Measurements from ENCODE around the gene CYBA.

The CYBA gene

DNA sequence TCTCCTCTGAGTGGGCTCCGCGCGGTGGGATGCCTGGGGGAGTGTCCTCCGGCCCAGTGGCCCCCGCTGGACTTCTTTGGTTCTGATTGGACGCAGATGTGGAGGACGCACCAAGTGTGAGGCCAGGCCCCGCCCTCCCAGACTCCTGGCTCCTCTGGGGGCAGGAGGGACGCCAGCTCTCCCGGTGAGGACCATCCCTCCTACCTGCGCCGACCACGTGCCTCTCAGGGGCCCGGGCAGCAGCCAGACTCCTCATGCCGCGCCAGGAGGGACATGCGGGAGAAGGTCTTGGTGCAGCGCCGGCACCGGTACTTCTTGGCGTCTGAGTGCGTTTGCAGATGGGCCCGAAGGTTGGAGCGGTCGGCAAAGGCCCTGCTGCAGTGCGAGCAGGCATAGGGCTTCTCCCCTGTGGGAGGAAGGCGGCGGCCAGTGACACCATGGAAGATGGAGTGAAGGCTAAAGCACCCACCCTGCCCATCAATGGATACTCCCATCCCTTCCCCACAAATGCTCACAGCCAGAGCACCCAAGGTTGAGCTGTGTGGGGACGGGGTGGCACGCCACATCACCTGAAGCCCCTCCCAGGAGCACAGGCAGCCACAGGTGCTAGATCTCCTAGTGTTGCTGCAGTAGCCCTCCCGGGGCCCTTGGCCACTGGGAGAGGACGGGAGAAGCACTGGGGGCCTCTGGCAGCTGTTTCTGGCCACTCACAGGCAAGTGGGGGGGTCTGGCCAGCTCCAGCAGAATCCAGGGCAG, 27.5 kb upstream of the CYBA start:
- no peak for FAIRE-seq
- no peak for DNase-seq (ENCODE audit: insufficient read length, low spot score)
- TF ChIP-seq, protein P1, sequence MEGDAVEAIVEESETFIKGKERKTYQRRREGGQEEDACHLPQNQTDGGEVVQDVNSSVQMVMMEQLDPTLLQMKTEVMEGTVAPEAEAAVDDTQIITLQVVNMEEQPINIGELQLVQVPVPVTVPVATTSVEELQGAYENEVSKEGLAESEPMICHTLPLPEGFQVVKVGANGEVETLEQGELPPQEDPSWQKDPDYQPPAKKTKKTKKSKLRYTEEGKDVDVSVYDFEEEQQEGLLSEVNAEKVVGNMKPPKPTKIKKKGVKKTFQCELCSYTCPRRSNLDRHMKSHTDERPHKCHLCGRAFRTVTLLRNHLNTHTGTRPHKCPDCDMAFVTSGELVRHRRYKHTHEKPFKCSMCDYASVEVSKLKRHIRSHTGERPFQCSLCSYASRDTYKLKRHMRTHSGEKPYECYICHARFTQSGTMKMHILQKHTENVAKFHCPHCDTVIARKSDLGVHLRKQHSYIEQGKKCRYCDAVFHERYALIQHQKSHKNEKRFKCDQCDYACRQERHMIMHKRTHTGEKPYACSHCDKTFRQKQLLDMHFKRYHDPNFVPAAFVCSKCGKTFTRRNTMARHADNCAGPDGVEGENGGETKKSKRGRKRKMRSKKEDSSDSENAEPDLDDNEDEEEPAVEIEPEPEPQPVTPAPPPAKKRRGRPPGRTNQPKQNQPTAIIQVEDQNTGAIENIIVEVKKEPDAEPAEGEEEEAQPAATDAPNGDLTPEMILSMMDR (IDR thresholded peaks at IDR 0.05; ENCODE audit: insufficient read depth, missing control alignments) = no peak

DNA sequence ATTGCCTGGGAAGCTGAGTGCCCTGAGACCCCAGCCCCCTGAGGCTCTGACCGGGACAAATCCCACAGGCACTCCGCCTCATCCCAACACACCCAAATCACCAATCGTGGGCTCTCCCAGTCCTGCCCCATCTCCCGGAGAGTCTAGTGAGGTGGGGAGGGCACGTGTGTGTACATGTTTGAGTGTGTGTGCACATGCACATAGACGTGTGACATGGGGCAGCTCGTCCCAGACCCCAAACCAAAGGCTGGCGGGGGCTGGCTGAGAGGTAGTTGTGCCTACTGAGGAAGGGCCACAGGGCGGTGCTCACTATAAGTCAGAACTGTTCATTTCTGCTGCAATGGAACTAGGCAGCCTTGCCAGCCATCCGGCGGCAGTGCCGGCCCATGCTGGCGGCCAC, 26.9 kb upstream of the CYBA start:
- DNase-seq (ENCODE audit: insufficient read length, low spot score) (no peak), FAIRE-seq (no peak)
- TF ChIP-seq, protein P1 (IDR thresholded peaks at IDR 0.05; ENCODE audit: insufficient read depth, missing control alignments) = no peak

DNA sequence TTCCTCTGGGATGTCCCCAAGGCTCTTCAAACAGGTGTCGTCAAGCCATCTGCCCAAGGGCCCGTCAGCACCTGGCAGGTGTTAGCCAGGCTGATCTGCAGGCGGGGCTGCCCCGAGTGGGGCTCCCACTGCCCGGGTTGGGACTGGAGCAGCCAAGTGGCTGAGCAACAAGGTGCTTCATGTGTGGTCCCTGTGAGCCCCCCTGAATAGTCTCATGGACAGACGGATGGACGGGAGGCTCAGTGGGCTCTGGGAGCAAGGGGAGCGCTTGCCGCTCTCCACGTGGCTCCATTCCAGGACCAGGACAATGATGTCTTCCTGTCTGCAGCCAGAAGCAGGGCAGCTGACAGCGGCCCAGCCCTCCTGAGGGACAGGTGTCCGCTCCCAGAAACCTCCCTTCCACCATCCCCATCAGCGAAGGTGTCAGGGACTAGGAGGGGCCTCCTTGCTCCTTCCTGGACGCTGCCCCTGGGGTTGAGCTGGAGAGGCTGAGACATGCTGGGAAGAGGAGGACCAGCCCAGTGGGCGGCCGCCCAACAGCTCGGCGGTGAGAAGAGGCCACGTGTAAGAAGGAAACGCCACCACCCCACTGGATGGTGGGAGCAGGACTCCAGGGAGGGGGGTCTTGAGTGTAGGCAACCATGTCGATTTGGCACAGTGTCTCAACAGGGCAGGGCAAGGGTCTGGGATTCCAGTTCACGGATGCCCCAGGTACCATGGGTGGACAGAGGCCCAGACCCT, 25.8 kb upstream of the CYBA start:
- TF ChIP-seq, protein P1 (IDR thresholded peaks at IDR 0.05; ENCODE audit: insufficient read depth, missing control alignments) = no peak
- FAIRE-seq = no peak
- no peak for DNase-seq (ENCODE audit: insufficient read length, low spot score)

DNA sequence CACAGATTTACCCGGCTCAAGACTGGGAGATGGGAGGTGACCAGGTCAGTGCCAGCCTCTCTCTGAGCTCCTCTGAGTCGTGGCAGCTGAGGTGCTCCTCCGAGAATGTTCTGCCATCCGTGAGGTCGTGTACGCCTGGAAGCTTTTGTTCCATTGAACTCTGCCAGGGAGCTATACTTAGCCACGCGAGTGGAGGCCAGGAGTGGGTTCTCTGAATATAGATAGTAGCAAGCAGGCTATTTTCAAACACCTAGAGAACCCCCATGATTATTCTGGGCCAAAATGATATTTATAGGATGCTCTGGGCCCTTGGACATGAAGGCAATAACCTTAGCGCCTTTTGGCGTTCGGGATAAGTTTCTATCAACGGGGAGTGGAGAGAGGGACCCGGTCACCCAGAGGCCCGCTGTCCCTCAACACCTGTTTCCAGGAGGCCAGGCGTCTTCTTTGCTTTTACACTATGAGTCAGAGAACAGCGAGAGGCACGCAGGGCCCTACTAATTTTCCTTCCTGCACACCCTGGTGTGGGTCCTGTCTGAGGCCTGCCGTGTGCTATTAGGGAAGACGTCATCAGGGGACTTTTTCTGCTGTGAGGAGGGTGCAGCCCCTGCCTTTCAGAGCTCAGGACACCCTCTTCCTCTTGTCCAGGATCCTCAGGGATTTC, 23.0 kb upstream of the CYBA start:
- TF ChIP-seq, protein P1 (IDR thresholded peaks at IDR 0.05; ENCODE audit: insufficient read depth, missing control alignments) = no peak
- FAIRE-seq = no peak
- no peak for DNase-seq (ENCODE audit: insufficient read length, low spot score)

DNA sequence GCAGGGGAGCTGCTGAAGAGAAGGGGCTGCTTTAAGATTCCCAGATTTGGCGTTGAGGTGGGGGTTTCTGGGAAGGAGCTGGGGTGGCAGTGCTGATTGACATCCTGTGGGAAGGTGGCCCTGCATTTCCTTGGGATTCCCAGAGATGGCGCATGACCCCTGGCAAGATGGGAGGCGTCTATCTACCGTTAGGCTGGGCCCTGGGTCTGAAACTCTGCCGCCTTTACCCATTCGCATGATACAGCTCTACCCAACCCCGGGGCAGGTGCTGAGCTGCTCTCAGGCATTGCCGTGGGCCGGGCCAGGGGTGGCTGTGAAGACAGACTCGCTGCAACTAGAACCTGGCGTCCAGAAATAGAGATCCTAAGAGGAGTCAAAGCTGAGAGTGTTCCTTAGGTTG, 21.9 kb upstream of the CYBA start:
- TF ChIP-seq, protein P1 (IDR thresholded peaks at IDR 0.05; ENCODE audit: insufficient read depth, missing control alignments) = peak; percentile 29
- FAIRE-seq (no peak), DNase-seq (ENCODE audit: insufficient read length, low spot score) (no peak)

DNA sequence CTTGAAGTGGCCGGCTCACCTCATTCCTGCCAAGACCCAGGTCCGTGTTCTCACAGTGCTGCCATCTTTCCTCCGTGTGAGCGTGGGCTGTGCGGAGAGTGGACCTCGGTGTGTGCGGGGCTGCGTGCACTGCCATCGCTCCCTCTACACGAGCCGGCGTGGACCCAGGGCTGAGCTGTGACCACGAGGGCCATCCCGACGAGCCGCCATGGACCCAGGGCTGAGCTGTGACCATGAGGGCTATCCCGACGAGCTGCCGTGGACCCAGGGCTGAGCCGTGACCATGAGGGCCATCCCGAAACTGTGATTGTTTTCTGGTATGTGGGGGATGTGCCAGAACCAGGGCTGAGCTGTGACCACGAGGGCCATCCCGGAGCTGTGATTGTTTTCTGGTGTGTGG, 21.0 kb upstream of the CYBA start:
- TF ChIP-seq, protein P1 (IDR thresholded peaks at IDR 0.05; ENCODE audit: insufficient read depth, missing control alignments) = no peak
- DNase-seq (ENCODE audit: insufficient read length, low spot score) (no peak), FAIRE-seq (no peak)
